ENCODE results near the gene RET. TPM values are rescaled to one million over a fixed set of nuclear protein-coding genes. Genes with fewer than 3 reads are reported as not detected.

Gene RET
- total RNA-seq, 1 experiment from 2014 or later, result 21.4 TPM

DNA sequence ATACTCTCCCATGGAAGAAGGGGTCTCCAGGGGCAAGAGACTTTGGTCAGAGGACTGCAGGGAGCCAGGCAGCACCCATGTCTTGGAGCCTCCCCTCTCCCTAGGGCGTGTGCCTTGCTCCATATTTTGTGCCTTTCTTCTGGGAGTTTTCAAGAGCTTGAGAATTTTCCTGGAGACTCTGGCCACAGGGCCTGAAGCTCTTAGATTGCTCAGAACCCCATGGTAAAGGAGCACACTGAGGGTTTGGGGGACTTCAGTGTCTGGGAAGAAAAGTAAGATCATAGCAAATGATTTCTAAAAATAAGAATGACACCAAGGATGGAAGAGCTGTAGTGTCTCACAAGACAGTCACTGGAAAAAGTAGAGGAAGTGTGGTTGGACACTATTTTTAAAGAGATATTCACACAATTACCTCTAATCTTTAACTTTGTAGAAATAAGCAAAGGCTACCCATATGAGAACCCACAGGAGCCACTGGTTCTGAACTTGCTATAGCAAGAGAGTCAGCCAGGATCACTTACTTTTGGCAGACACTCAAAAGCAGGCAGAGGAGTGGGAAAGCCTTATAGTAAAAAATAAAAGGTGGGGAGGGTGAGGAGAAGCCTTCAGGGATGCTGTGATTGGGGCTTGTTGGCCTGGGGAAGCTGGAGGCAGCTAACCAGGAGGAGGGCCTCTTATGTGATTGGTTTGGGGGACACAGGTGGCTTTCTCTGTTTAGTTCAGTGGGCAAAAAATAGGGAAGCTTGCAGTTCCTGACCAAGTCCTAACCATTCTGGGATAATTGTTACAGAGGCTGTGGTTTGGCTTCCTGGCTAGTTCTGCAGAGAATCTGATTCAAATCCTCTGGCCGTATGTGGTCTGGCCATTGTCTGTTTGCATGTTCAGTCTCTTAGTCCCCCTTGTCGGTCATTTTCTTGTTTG, 56.3 kb downstream of the RET start:
- ChIA-PET POLR2A (no interaction called here), CTCF (no interaction called here)
- H3K4me3 Mint-ChIP-seq, result no peak overlapping the region
- DNase-seq (ENCODE audit: low spot score) (no peak), ATAC-seq (no peak)
- no peaks in the 10 kb centered on the region for H3K36me3 Mint-ChIP-seq
- H3K4me1 Mint-ChIP-seq, result peaks cover 4% of the 10 kb centered on the region; the same call in 1 of the 2 replicates
- no peaks in the 10 kb centered on the region for H3K9me3 Mint-ChIP-seq
- TF ChIP-seq ZMAT4 (CRISPR knock-in tag; IDR thresholded peaks at IDR 0.05) (no peak), HMGXB4 (CRISPR knock-in tag; IDR thresholded peaks at IDR 0.05) (no peak), ZNF512 (CRISPR knock-in tag; IDR thresholded peaks at IDR 0.05; ENCODE audit: borderline replicate concordance) (no peak), ELF4 (CRISPR knock-in tag; IDR thresholded peaks at IDR 0.05; ENCODE audit: low read depth) (no peak), TP53 (CRISPR knock-in tag; IDR thresholded peaks at IDR 0.05) (no peak), ZNF425 (CRISPR knock-in tag; conservative IDR thresholded peaks at IDR 0.05) (no peak), GABPB1 (CRISPR knock-in tag; IDR thresholded peaks at IDR 0.05) (no peak), ATF1 (CRISPR knock-in tag; IDR thresholded peaks at IDR 0.05) (no peak), IRF2 (CRISPR knock-in tag; IDR thresholded peaks at IDR 0.05; ENCODE audit: borderline replicate concordance, low read depth) (no peak), ZNF138 (CRISPR knock-in tag; conservative IDR thresholded peaks at IDR 0.05) (no peak), EMX1 (CRISPR knock-in tag; IDR thresholded peaks at IDR 0.05) (no peak), JUN (CRISPR knock-in tag; IDR thresholded peaks at IDR 0.05) (no peak), ESRRA (CRISPR knock-in tag; IDR thresholded peaks at IDR 0.05; ENCODE audit: borderline replicate concordance) (no peak), ARID4B (CRISPR knock-in tag; IDR thresholded peaks at IDR 0.05; ENCODE audit: borderline replicate concordance) (no peak), PREB (CRISPR knock-in tag; IDR thresholded peaks at IDR 0.05; ENCODE audit: borderline replicate concordance) (no peak)
- TF ChIP-seq, protein P1, sequence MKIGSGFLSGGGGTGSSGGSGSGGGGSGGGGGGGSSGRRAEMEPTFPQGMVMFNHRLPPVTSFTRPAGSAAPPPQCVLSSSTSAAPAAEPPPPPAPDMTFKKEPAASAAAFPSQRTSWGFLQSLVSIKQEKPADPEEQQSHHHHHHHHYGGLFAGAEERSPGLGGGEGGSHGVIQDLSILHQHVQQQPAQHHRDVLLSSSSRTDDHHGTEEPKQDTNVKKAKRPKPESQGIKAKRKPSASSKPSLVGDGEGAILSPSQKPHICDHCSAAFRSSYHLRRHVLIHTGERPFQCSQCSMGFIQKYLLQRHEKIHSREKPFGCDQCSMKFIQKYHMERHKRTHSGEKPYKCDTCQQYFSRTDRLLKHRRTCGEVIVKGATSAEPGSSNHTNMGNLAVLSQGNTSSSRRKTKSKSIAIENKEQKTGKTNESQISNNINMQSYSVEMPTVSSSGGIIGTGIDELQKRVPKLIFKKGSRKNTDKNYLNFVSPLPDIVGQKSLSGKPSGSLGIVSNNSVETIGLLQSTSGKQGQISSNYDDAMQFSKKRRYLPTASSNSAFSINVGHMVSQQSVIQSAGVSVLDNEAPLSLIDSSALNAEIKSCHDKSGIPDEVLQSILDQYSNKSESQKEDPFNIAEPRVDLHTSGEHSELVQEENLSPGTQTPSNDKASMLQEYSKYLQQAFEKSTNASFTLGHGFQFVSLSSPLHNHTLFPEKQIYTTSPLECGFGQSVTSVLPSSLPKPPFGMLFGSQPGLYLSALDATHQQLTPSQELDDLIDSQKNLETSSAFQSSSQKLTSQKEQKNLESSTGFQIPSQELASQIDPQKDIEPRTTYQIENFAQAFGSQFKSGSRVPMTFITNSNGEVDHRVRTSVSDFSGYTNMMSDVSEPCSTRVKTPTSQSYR (CRISPR knock-in tag; IDR thresholded peaks at IDR 0.05), result no peak
- TF ChIP-seq, protein P2, sequence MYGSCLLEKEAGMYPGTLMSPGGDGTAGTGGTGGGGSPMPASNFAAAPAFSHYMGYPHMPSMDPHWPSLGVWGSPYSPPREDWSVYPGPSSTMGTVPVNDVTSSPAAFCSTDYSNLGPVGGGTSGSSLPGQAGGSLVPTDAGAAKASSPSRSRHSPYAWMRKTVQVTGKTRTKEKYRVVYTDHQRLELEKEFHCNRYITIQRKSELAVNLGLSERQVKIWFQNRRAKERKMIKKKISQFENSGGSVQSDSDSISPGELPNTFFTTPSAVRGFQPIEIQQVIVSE (CRISPR knock-in tag; IDR thresholded peaks at IDR 0.05; ENCODE audit: borderline replicate concordance), result no peak
- H3K27ac Mint-ChIP-seq, result no peak overlapping the region
- peaks cover 14% of the 10 kb centered on the region for H3K27me3 Mint-ChIP-seq (ENCODE audit: low read depth)
